GM23338 (cell line): Measurements from ENCODE around the gene CDKN2AIPNL.

ENCODE experiments used
- CREB1 ChIP-seq: fragments of 250-450 bp; sonication (Bioruptor Pico); IDR thresholded peaks from 2 replicates; pipeline ENCODE4 v1.5.0; 2020; ENCODE audit warnings: low read depth, mild to moderate bottlenecking, moderate library complexity
- CTCF ChIP-seq, 2 experiments: fragments of 200-600 bp in 1 of 2; sonication (generic) in 1 of 2; conservative IDR thresholded peaks; 2 replicates each; pipeline versions ENCODE4 v1.5.1 to v1.6.1; 2016 to 2017; ENCODE audit warnings: antibody characterized with exemption in 2 of 2, low read depth in 2 of 2, mild to moderate bottlenecking in 2 of 2, moderate library complexity in 1 of 2
- ETS1 ChIP-seq: IDR thresholded peaks from 2 replicates; pipeline ENCODE4 v1.6.1; 2016; ENCODE audit warnings: antibody characterized with exemption
- EZH2 ChIP-seq: fragments of 200-600 bp; sonication (generic); IDR thresholded peaks from one replicate; pipeline ENCODE4 v1.8.0; 2017; ENCODE audit warnings: antibody characterized with exemption, mild to moderate bottlenecking, low read depth; ENCODE audit not compliant: unreplicated experiment
- EZH2phosphoT487 ChIP-seq: fragments of 200-600 bp; sonication (generic); IDR thresholded peaks from one replicate; pipeline ENCODE4 v1.8.1; 2018; ENCODE audit warnings: antibody characterized with exemption; ENCODE audit not compliant: unreplicated experiment
- POLR2AphosphoS5 ChIP-seq: IDR thresholded peaks from 2 replicates; pipeline ENCODE4 v1.6.1; 2016; ENCODE audit warnings: antibody characterized with exemption, low read depth
- REST ChIP-seq: IDR thresholded peaks from one replicate; pipeline ENCODE4 v1.6.1; 2018; ENCODE audit warnings: antibody characterized with exemption; ENCODE audit not compliant: unreplicated experiment
- ZNF331 ChIP-seq: fragments of 250-450 bp; sonication (Bioruptor Pico); IDR thresholded peaks from 2 replicates; pipeline ENCODE4 v1.5.0; 2020; ENCODE audit warnings: low read depth, mild to moderate bottlenecking, moderate library complexity
- ZNF462 ChIP-seq: fragments of 250-450 bp; sonication (Bioruptor Pico); IDR thresholded peaks from 2 replicates; pipeline ENCODE4 v1.5.0; 2020; ENCODE audit warnings: mild to moderate bottlenecking, moderate library complexity

GRCh38 chr5:134422791-134423365 lies 11.2 kb upstream of the CDKN2AIPNL start:
- no peak for TF ChIP-seq CTCF (conservative IDR thresholded peaks at IDR 0.05; ENCODE audit: low read depth in 2 of 2)
- no peak for TF ChIP-seq EZH2
- no peak for TF ChIP-seq EZH2phosphoT487
- TF ChIP-seq CREB1 (CRISPR knock-in tag): no peak
- no peak for TF ChIP-seq POLR2AphosphoS5
- TF ChIP-seq REST: no peak
- TF ChIP-seq ETS1: no peak
- no peak for TF ChIP-seq ZNF331 (CRISPR knock-in tag)
- no peak for TF ChIP-seq ZNF462 (CRISPR knock-in tag)
